ENCODE data around the gene GATB. TPM values are rescaled to one million over a fixed set of nuclear protein-coding genes. Genes with fewer than 3 reads are reported as not detected.

GATB gene
- total and polyA plus RNA-seq, 2 donors (not counting 3 experiments of a cell fraction or from before 2014, with no cell fraction given) = 14.4 to 17.7 TPM

DNA sequence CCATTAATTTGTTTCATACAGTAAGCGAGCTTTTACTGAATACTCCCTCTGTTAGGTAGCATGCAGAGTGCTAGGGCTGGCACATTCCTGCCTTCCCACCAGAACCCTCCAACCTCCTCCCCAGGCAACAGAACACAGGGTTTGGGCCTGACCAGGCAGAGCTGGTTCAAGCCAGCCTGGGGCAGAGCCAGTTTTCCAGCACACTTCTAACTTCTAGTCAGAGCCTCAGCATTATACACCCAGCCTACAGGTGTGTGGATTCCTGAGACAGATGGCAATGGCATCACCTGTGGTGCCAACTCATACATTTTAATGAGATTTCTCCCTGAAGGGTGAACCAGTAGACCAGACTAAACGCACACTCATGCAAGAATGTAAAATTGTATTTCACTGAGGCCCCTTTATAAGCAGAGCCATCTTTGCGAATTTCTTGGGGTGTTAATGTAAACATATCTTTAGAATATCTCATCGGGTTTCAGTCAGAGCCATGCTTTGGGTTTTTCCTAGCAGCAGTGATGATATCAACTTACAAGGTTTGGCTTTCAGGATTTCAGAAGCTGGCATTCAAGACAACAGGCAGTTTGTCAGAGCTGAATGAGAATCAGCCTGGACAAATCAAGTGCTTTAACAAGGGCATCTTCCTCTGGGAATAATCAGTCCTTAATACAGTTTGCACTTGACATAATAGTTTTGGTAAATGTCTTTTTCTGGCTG lies 92.0 kb downstream of the GATB start:
- Histone ChIP-seq H2AFZ (ENCODE audit: low read depth, low read length) (no peak overlapping the region), H3K79me2 (ENCODE audit: control insufficient read depth, insufficient read depth, low read length) (no peaks in the 10 kb centered on the region)
- dilution Hi-C loops (cut with MboI; ENCODE audit: extremely low pct_ligation_motif_present, low sequenced_read_pairs) = no loop called here

More for the DNA sequence above, 92.0 kb downstream of the GATB start:
- Histone ChIP-seq H3K27me3 (ENCODE audit: control insufficient read depth in 2 of 2, insufficient read depth in 2 of 2, low read length in 2 of 2) (no peaks in the 10 kb centered on the region), H3K9me3 (replicated peaks; ENCODE audit: control insufficient read depth, insufficient read depth, low read length) (no peaks in the 10 kb centered on the region), H3K9ac (replicated peaks; ENCODE audit: extremely low read depth, insufficient read depth, low read length) (no peak overlapping the region), H3K27ac (ENCODE audit: insufficient read depth, low read depth, low read length) (no peak overlapping the region), H3K9me1 (replicated peaks; ENCODE audit: control insufficient read depth, extremely low read depth, insufficient read depth, low read length) (no peaks in the 10 kb centered on the region), H3K4me3 (replicated peaks in 1 of 3; ENCODE audit: insufficient read depth in 1 of 3, low read depth in 1 of 3, low read length in 3 of 3) (no peak overlapping the region), H3K4me1 (ENCODE audit: control insufficient read depth, extremely low read depth, insufficient read depth, low read length) (no peaks in the 10 kb centered on the region), H3K36me3 (ENCODE audit: control insufficient read depth in 2 of 2, extremely low read depth in 1 of 2, insufficient read depth in 2 of 2, low read length in 2 of 2) (no peaks in the 10 kb centered on the region), H4K20me1 (replicated peaks; ENCODE audit: control insufficient read depth, extremely low read depth, insufficient read depth, low read length) (no peaks in the 10 kb centered on the region), H3K4me2 (ENCODE audit: insufficient read depth, low read length) (no peak overlapping the region)
- TF ChIP-seq, protein P1, sequence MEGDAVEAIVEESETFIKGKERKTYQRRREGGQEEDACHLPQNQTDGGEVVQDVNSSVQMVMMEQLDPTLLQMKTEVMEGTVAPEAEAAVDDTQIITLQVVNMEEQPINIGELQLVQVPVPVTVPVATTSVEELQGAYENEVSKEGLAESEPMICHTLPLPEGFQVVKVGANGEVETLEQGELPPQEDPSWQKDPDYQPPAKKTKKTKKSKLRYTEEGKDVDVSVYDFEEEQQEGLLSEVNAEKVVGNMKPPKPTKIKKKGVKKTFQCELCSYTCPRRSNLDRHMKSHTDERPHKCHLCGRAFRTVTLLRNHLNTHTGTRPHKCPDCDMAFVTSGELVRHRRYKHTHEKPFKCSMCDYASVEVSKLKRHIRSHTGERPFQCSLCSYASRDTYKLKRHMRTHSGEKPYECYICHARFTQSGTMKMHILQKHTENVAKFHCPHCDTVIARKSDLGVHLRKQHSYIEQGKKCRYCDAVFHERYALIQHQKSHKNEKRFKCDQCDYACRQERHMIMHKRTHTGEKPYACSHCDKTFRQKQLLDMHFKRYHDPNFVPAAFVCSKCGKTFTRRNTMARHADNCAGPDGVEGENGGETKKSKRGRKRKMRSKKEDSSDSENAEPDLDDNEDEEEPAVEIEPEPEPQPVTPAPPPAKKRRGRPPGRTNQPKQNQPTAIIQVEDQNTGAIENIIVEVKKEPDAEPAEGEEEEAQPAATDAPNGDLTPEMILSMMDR (IDR thresholded peaks at IDR 0.05; ENCODE audit: extremely low read depth in 1 of 2, insufficient read depth in 1 of 2, low read depth in 1 of 2, low read length in 2 of 2) = no peak
- TF ChIP-seq FOS (IDR thresholded peaks at IDR 0.05; ENCODE audit: borderline replicate concordance, insufficient read depth, low read length) (no peak), POLR2A (IDR thresholded peaks at IDR 0.05; ENCODE audit: low read depth, low read length) (no peak), EZH2 (IDR thresholded peaks at IDR 0.05; ENCODE audit: borderline replicate concordance, low read depth, low read length, severe bottlenecking) (no peak), POLR2AphosphoS5 (IDR thresholded peaks at IDR 0.05; ENCODE audit: insufficient read depth, low read depth, low read length) (no peak), MYC (IDR thresholded peaks at IDR 0.05; ENCODE audit: low read depth, low read length) (no peak), JUN (IDR thresholded peaks at IDR 0.05; ENCODE audit: borderline replicate concordance, insufficient read depth, insufficient read length, low read depth) (no peak), GATA2 (IDR thresholded peaks at IDR 0.05; ENCODE audit: insufficient read depth, insufficient read length, low read depth, low read length) (no peak)
- TF ChIP-seq, protein P2, sequence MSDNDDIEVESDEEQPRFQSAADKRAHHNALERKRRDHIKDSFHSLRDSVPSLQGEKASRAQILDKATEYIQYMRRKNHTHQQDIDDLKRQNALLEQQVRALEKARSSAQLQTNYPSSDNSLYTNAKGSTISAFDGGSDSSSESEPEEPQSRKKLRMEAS (IDR thresholded peaks at IDR 0.05; ENCODE audit: insufficient read depth, insufficient read length) = no peak
- intact Hi-C loops (cut with micrococcal nuclease) = no loop called here
- POLR2A ChIA-PET = no interaction called here
- CTCF ChIA-PET = interaction anchor here (1.1 to 1.9 kb wide), 2 partner anchors 11 to 24 kb away, joined by 3 to 6 read pairs; no protein-coding TSS in a partner anchor
- no TSS peak for BruUV-seq (replicated peaks)
- no peak for DNase-seq (ENCODE audit: low read depth, low spot score)
- no peak for FAIRE-seq
